Measurements from ENCODE around the gene PNRC2.

The PNRC2 gene

DNA sequence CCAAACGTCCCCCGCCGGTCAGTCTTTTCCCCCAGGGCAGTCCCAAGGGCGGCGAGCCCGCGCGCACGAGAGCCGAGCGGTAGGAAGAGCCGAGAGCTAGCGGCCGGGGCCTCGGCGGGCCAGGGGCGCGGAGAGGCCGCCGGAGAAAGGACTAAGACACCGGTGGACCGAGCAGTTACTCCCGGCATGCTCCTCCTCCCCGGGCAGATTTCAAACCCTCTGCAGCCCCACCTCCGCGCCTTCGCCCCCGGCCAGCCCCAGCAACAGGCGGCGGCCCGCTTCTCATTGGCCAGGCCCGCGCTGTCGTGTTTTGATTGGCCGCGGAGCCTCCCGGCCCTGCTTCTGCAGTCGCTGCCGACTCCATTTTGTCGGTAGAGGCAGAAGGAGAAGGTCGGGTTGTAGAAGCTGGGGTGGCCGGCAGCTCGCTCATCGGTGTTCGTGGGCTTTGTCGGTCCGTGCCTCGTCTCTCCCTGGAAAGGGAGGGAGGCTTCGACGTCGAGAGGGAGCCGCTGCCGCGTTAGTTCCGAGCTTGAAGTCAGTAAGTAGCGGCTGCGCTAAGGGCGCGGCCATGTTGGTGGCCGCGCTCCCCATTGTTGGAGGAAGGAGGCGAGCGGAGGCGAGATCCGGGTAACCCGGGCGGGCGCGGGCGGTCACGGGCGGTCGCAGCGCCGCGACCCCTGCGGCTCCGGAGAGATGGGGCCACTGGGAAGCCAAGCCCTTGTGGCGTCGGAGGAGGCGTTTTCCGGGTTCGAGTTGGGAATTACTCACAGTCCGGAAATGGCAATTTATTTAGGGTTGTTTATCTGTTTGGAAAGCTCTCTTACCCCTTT lies at the start of gene PNRC2:
Gene PNRC2 (plus strand): TSS at position 368 of the 830 bp plus-strand sequence. CDS start 1,630 bp downstream, outside the sequence.
- Histone ChIP-seq H3K36me3 (ENCODE audit: control insufficient read depth in 5 of 5, insufficient read depth in 5 of 5, low read length in 5 of 5) (peaks cover 0 to 21% (median 11%) of the 10 kb centered on the region in 5 donors), H3K27ac (ENCODE audit: low read depth, low read length) (peak within 1 kb of the TSS; percentile 99), H3K4me3 (ENCODE audit: low read depth in 1 of 5, low read length in 5 of 5) (peak within 1 kb of the TSS; percentile 82 to 97 (median 93)), H3K27me3 (ENCODE audit: control insufficient read depth in 5 of 5, insufficient read depth in 4 of 5, low read length in 5 of 5) (no peaks in the 10 kb centered on the region), H3K9me3 (ENCODE audit: control insufficient read depth in 5 of 5, low read length in 5 of 5) (no peaks in the 10 kb centered on the region), H3K9ac (ENCODE audit: low read length in 5 of 5) (peak within 1 kb of the TSS; percentile 93 to 98 (median 96)), H3K4me1 (ENCODE audit: control insufficient read depth in 5 of 5, insufficient read depth in 5 of 5, low read length in 5 of 5) (peaks cover 1 to 38% (median 33%) of the 10 kb centered on the region in 5 donors)

DNA sequence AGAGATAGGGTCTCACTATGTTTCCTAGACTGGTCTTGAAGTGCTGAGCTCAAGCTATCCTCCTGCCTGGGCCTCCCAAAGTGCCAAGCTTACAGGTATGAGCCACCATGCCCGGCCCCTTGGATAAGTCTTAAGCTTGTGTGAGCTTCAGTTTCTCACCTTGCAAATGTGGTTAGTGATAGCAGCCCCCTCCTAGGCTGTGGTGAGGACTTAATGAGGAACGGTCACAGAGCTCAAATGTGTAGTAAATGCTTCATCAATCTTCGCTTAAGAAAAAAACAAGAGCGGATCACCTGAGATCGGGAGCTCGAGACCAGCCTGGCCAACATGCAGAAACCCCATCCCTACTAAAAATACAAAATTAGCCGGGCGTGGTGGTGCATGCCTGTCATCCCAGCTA lies 49.5 kb upstream of the PNRC2 start:
- Histone ChIP-seq H3K27ac (ENCODE audit: low read depth, low read length) (no peak overlapping the region), H3K4me3 (ENCODE audit: low read depth in 1 of 5, low read length in 5 of 5) (no peak overlapping the region), H3K9me3 (ENCODE audit: control insufficient read depth in 5 of 5, low read length in 5 of 5) (no peaks in the 10 kb centered on the region), H3K36me3 (ENCODE audit: control insufficient read depth in 5 of 5, insufficient read depth in 5 of 5, low read length in 5 of 5) (no peaks in the 10 kb centered on the region), H3K27me3 (ENCODE audit: control insufficient read depth in 5 of 5, insufficient read depth in 4 of 5, low read length in 5 of 5) (peaks cover 3 to 23% (median 15%) of the 10 kb centered on the region in 5 donors), H3K4me1 (ENCODE audit: control insufficient read depth in 5 of 5, insufficient read depth in 5 of 5, low read length in 5 of 5) (peaks cover 0 to 27% (median 6%) of the 10 kb centered on the region in 5 donors), H3K9ac (ENCODE audit: low read length in 5 of 5) (no peak overlapping the region)

- Histone ChIP-seq H3K27me3 (ENCODE audit: control insufficient read depth in 5 of 5, insufficient read depth in 4 of 5, low read length in 5 of 5) (peaks cover 3 to 22% (median 15%) of the 10 kb centered on the region in 5 donors), H3K36me3 (ENCODE audit: control insufficient read depth in 5 of 5, insufficient read depth in 5 of 5, low read length in 5 of 5) (no peaks in the 10 kb centered on the region), H3K4me1 (ENCODE audit: control insufficient read depth in 5 of 5, insufficient read depth in 5 of 5, low read length in 5 of 5) (peaks cover 0 to 27% (median 6%) of the 10 kb centered on the region in 5 donors), H3K9me3 (ENCODE audit: control insufficient read depth in 5 of 5, low read length in 5 of 5) (no peaks in the 10 kb centered on the region), H3K4me3 (ENCODE audit: low read depth in 1 of 5, low read length in 5 of 5) (no peak overlapping the region), H3K9ac (ENCODE audit: low read length in 5 of 5) (no peak overlapping the region), H3K27ac (ENCODE audit: low read depth, low read length) (no peak overlapping the region)
Observed at GRCh38 chr1:23910553-23911246, 48.9 kb upstream of the PNRC2 start.

DNA sequence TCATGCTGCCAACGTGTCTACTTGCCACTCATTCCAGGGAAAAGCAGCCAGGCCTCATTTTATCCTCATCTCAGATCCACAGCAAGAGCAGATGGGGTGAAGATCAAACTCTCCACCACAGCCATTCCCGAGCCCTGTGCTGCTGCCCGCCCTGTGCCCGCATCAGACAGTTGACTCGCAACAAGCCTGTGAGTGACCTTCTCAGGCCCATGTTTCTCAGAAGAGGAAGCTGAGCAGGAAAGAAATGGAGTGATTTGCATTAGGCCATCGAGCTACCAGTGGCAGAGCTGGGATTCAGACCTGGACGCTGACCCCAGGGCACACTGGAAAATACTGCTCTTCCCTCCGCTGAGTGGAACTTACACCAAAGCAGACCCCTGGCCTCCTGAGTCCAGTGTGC lies 47.7 kb upstream of the PNRC2 start:
- Histone ChIP-seq H3K4me1 (ENCODE audit: control insufficient read depth in 5 of 5, insufficient read depth in 5 of 5, low read length in 5 of 5) (peaks cover 0 to 40% (median 13%) of the 10 kb centered on the region in 5 donors), H3K36me3 (ENCODE audit: control insufficient read depth in 5 of 5, insufficient read depth in 5 of 5, low read length in 5 of 5) (no peaks in the 10 kb centered on the region), H3K27me3 (ENCODE audit: control insufficient read depth in 5 of 5, insufficient read depth in 4 of 5, low read length in 5 of 5) (peaks cover 3 to 18% (median 10%) of the 10 kb centered on the region in 5 donors), H3K4me3 (ENCODE audit: low read depth in 1 of 5, low read length in 5 of 5) (no peak overlapping the region), H3K9ac (ENCODE audit: low read length in 5 of 5) (no peak overlapping the region), H3K9me3 (ENCODE audit: control insufficient read depth in 5 of 5, low read length in 5 of 5) (no peaks in the 10 kb centered on the region), H3K27ac (ENCODE audit: low read depth, low read length) (no peak overlapping the region)

DNA sequence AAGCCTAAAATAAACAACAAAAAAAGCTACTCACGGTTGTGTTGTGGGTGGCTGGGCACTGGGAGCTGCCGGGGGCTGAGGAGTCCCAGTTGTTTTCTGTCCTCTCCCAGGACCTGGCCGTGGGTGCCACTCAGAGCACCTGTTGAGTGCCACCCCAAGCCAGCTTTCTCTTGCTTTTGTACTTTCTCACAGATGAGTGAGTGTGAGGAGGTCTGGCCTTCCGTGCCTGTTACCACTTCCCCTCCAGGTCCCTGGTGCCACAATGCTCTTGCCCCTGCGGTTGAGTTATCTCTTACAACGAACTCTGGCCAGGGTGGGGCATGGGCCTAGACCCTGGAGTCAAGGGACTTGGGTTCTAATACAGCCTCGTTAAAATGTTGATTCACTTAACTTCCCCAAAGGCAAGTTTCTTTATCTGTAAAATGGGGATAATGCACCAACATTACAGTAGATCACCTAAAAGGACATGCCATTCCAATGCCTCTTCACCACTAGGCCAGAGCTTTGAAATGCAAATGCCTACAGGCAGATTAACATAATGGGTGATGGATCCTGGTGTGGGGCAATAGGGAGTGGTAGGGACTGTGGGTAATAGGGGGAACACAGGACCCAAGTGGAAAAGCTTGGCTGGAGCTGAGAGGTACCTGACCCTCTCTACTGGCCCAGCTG lies 46.3 kb upstream of the PNRC2 start, which contains the start of gene CNR2:
Gene CNR2 (minus strand): TSS at position 151 of the 669 bp plus-strand sequence. CDS start 37,745 bp downstream, outside the sequence.
- Histone ChIP-seq H3K4me1 (ENCODE audit: control insufficient read depth in 5 of 5, insufficient read depth in 5 of 5, low read length in 5 of 5) (peaks cover 0 to 40% (median 13%) of the 10 kb centered on the region in 5 donors), H3K4me3 (ENCODE audit: low read depth in 1 of 5, low read length in 5 of 5) (no peak within 1 kb of the TSS), H3K27me3 (ENCODE audit: control insufficient read depth in 5 of 5, insufficient read depth in 4 of 5, low read length in 5 of 5) (peaks cover 3 to 18% (median 10%) of the 10 kb centered on the region in 5 donors), H3K9me3 (ENCODE audit: control insufficient read depth in 5 of 5, low read length in 5 of 5) (no peaks in the 10 kb centered on the region), H3K27ac (ENCODE audit: low read depth, low read length) (no peak within 1 kb of the TSS), H3K36me3 (ENCODE audit: control insufficient read depth in 5 of 5, insufficient read depth in 5 of 5, low read length in 5 of 5) (no peaks in the 10 kb centered on the region), H3K9ac (ENCODE audit: low read length in 5 of 5) (no peak within 1 kb of the TSS)

GRCh38 chr1:23914921-23915320 lies 44.7 kb upstream of the PNRC2 start:
- no peaks in the 10 kb centered on the region for H3K36me3 ChIP-seq (ENCODE audit: control insufficient read depth in 5 of 5, insufficient read depth in 5 of 5, low read length in 5 of 5)
- no peak overlapping the region for H3K27ac ChIP-seq (ENCODE audit: low read depth, low read length)
- H3K4me1 ChIP-seq (ENCODE audit: control insufficient read depth in 5 of 5, insufficient read depth in 5 of 5, low read length in 5 of 5), result peaks cover 0 to 34% (median 8%) of the 10 kb centered on the region in 5 donors

DNA sequence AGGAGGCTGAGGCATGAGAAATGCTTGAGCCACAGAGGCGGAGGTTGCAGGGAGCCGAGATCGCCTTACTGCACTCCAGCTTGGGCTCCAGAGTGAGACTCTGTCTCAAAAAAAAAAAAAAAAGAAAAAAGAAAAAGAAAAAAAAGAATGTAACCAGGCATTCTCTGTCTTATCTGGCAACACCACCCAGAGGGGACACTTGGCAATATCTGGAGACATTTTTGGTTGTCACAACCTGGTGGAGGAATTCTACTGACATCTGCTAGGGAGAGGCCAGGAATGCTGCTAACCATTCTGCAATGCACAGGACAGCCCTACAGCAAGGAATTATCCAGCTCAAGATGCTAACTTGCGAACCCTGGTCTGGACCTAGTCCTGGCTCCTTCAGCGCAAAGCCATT lies 44.2 kb upstream of the PNRC2 start:
- H3K36me3 ChIP-seq (ENCODE audit: control insufficient read depth in 5 of 5, insufficient read depth in 5 of 5, low read length in 5 of 5), result no peaks in the 10 kb centered on the region
- H3K4me3 ChIP-seq (ENCODE audit: low read depth in 1 of 5, low read length in 5 of 5), result no peak overlapping the region
- no peak overlapping the region for H3K27ac ChIP-seq (ENCODE audit: low read depth, low read length)
- no peak overlapping the region for H3K9ac ChIP-seq (ENCODE audit: low read length in 5 of 5)
- H3K4me1 ChIP-seq (ENCODE audit: control insufficient read depth in 5 of 5, insufficient read depth in 5 of 5, low read length in 5 of 5), result peaks cover 0 to 37% (median 11%) of the 10 kb centered on the region in 5 donors
- H3K9me3 ChIP-seq (ENCODE audit: control insufficient read depth in 5 of 5, low read length in 5 of 5), result no peaks in the 10 kb centered on the region
- peaks cover 0 to 7% (median 0%) of the 10 kb centered on the region in 5 donors for H3K27me3 ChIP-seq (ENCODE audit: control insufficient read depth in 5 of 5, insufficient read depth in 4 of 5, low read length in 5 of 5)

More at GRCh38 chr1:23914921-23915320, 44.7 kb upstream of the PNRC2 start:
- Histone ChIP-seq H3K4me3 (ENCODE audit: low read depth in 1 of 5, low read length in 5 of 5) (no peak overlapping the region), H3K9me3 (ENCODE audit: control insufficient read depth in 5 of 5, low read length in 5 of 5) (no peaks in the 10 kb centered on the region), H3K9ac (ENCODE audit: low read length in 5 of 5) (no peak overlapping the region), H3K27me3 (ENCODE audit: control insufficient read depth in 5 of 5, insufficient read depth in 4 of 5, low read length in 5 of 5) (peaks cover 0 to 7% (median 0%) of the 10 kb centered on the region in 5 donors)

DNA sequence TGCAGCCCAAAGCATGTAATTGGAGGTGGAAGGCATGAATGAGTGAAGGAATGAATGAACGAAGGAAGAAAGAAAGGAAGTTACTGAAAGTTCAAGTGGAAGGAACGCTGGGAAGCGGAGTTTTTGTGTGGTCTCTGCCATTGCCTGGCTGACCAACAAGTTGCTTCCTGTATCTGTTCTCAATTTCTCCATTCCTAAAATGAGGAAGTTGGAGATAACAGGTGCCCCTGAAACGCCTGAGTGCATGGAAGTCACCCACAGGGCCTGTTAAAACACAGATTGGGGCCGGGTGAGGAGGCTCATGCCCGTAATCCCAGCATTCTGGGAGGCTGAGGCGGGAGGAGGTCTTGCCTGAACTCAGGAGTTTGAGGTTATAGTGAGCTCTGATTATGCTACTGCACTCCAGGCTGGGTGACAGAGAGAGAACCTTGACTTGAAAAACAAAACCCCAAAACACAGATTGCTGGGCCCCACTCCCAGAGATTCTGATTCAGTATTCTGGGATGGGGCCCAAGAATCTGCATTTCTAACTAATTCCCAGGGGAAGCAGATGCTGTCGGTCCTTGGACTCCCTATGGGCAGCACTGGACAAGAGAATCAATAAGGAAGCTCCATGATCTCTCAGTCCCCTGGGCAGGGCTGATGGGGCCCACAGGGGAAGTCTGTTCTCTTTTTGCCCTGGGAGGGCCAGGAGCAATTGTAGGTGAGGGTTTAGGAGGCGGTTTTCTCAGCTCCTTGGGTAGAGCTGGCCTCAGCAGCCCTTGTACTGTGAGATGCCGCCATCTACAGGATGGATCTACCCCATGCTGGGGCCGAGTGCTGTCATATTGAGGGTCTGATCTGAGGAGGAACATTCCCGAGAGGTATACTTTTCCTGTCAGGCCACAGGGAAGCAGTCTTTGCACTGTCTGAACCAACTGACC lies 43.2 kb upstream of the PNRC2 start:
- Histone ChIP-seq H3K27me3 (ENCODE audit: control insufficient read depth in 5 of 5, insufficient read depth in 4 of 5, low read length in 5 of 5) (peaks cover 0 to 4% (median 0%) of the 10 kb centered on the region in 5 donors), H3K4me3 (ENCODE audit: low read depth in 1 of 5, low read length in 5 of 5) (peak overlapping the region in 1 of 5 donors; percentile 15), H3K9ac (ENCODE audit: low read length in 5 of 5) (no peak overlapping the region), H3K4me1 (ENCODE audit: control insufficient read depth in 5 of 5, insufficient read depth in 5 of 5, low read length in 5 of 5) (peaks cover 0 to 29% (median 11%) of the 10 kb centered on the region in 5 donors), H3K27ac (ENCODE audit: low read depth, low read length) (no peak overlapping the region), H3K9me3 (ENCODE audit: control insufficient read depth in 5 of 5, low read length in 5 of 5) (no peaks in the 10 kb centered on the region), H3K36me3 (ENCODE audit: control insufficient read depth in 5 of 5, insufficient read depth in 5 of 5, low read length in 5 of 5) (no peaks in the 10 kb centered on the region)

Measured in subcutaneous abdominal adipose tissue (tissue), 5 donors.